ENCODE results near the gene DGLUCY.
A peak's percentile ranks its signal among the peaks of the same experiment; 100 is the strongest.

DGLUCY gene

GRCh38 chr14:91112194-91112593 lies 1.7 kb upstream of the DGLUCY start:
- DNase-seq: no peak
- no peak overlapping the region for H3K4me3 ChIP-seq (ENCODE audit: low read depth in 1 of 2, low read length in 2 of 2)

GRCh38 chr14:91114079-91115065 lies 499 bp downstream of the DGLUCY start:
- ATAC-seq (ENCODE audit: insufficient read depth, low read depth) (peak; percentile 84), DNase-seq (peak; percentile 87)
- Histone ChIP-seq H3K4me1 (ENCODE audit: insufficient read depth, low read length) (peaks cover 37% of the 10 kb centered on the region), H3K27me3 (ENCODE audit: insufficient read depth, low read length, poor library complexity) (no peaks in the 10 kb centered on the region), H3K9ac (ENCODE audit: low read depth, low read length) (peak overlapping the region; percentile 82), H2AFZ (ENCODE audit: low read depth, low read length) (peak overlapping the region; percentile 85), H3K4me3 (ENCODE audit: low read depth in 1 of 2, low read length in 2 of 2) (peak overlapping the region; percentile 81 to 88), H3K4me2 (ENCODE audit: insufficient read depth, low read length) (peak overlapping the region; percentile 78), H3K9me3 (ENCODE audit: insufficient read depth, low read length, severe bottlenecking) (no peaks in the 10 kb centered on the region), H3K36me3 (ENCODE audit: insufficient read depth, low read length) (peaks cover 19% of the 10 kb centered on the region; the same call in 1 of the 2 replicates), H3K79me2 (ENCODE audit: insufficient read depth, low read length) (peaks cover 54% of the 10 kb centered on the region), H3K27ac (ENCODE audit: low read length) (peak overlapping the region; percentile 94), H4K20me1 (ENCODE audit: insufficient read depth, low read length) (peaks cover 4% of the 10 kb centered on the region; the same call in 1 of the 2 replicates)
- TF ChIP-seq EZH2 (IDR thresholded peaks at IDR 0.05; ENCODE audit: borderline replicate concordance, low read depth, low read length, severe bottlenecking) (no peak), CTCF (IDR thresholded peaks at IDR 0.05; ENCODE audit: borderline replicate concordance, extremely low read depth, low read length, poor library complexity, severe bottlenecking) (no peak)

More at GRCh38 chr14:91112194-91112593, 1.7 kb upstream of the DGLUCY start:
- Histone ChIP-seq H3K27ac (ENCODE audit: low read length) (no peak overlapping the region), H3K4me1 (ENCODE audit: insufficient read depth, low read length) (peaks cover 32% of the 10 kb centered on the region), H3K9me3 (ENCODE audit: insufficient read depth, low read length, severe bottlenecking) (no peaks in the 10 kb centered on the region), H3K9ac (ENCODE audit: low read depth, low read length) (no peak overlapping the region), H2AFZ (ENCODE audit: low read depth, low read length) (no peak overlapping the region), H3K36me3 (ENCODE audit: insufficient read depth, low read length) (peaks cover 4% of the 10 kb centered on the region; the same call in 1 of the 2 replicates), H3K79me2 (ENCODE audit: insufficient read depth, low read length) (peaks cover 34% of the 10 kb centered on the region), H3K27me3 (ENCODE audit: insufficient read depth, low read length, poor library complexity) (no peaks in the 10 kb centered on the region), H4K20me1 (ENCODE audit: insufficient read depth, low read length) (no peaks in the 10 kb centered on the region), H3K4me2 (ENCODE audit: insufficient read depth, low read length) (no peak overlapping the region)
- no peak for ATAC-seq (ENCODE audit: insufficient read depth, low read depth)
- TF ChIP-seq CTCF (IDR thresholded peaks at IDR 0.05; ENCODE audit: borderline replicate concordance, extremely low read depth, low read length, poor library complexity, severe bottlenecking) (no peak), EZH2 (IDR thresholded peaks at IDR 0.05; ENCODE audit: borderline replicate concordance, low read depth, low read length, severe bottlenecking) (no peak)

- peak overlapping the region; percentile 78 for H3K4me2 ChIP-seq (ENCODE audit: insufficient read depth, low read length)
- no peaks in the 10 kb centered on the region for H3K9me3 ChIP-seq (ENCODE audit: insufficient read depth, low read length, severe bottlenecking)
- peaks cover 18% of the 10 kb centered on the region; the same call in 1 of the 2 replicates for H4K20me1 ChIP-seq (ENCODE audit: insufficient read depth, low read length)
- peaks cover 71% of the 10 kb centered on the region for H3K79me2 ChIP-seq (ENCODE audit: insufficient read depth, low read length)
- H3K27ac ChIP-seq (ENCODE audit: low read length): peak overlapping the region; percentile 94
- H3K4me3 ChIP-seq (ENCODE audit: low read depth in 1 of 2, low read length in 2 of 2): peak overlapping the region in 1 of 2 experiments; percentile 81; a peak in 2 of 4 replicates
- no peaks in the 10 kb centered on the region for H3K27me3 ChIP-seq (ENCODE audit: insufficient read depth, low read length, poor library complexity)
- peaks cover 34% of the 10 kb centered on the region for H3K36me3 ChIP-seq (ENCODE audit: insufficient read depth, low read length)
- no peak overlapping the region for H2AFZ ChIP-seq (ENCODE audit: low read depth, low read length)
- TF ChIP-seq EZH2 (IDR thresholded peaks at IDR 0.05; ENCODE audit: borderline replicate concordance, low read depth, low read length, severe bottlenecking) (no peak), CTCF (IDR thresholded peaks at IDR 0.05; ENCODE audit: borderline replicate concordance, extremely low read depth, low read length, poor library complexity, severe bottlenecking) (no peak)
- DNase-seq (no peak), ATAC-seq (ENCODE audit: insufficient read depth, low read depth) (no peak)
- H3K9ac ChIP-seq (ENCODE audit: low read depth, low read length): peak overlapping the region; percentile 82
- peaks cover 39% of the 10 kb centered on the region for H3K4me1 ChIP-seq (ENCODE audit: insufficient read depth, low read length)
These were observed 2.3 kb downstream of the DGLUCY start for GRCh38 chr14:91115986-91116770.

All from DND-41 (cell line).